T-helper 2 cell (primary cell): ENCODE data around the gene ELAVL1.

Source experiments
- DNase-seq, 5 experiments: peaks; one replicate each; pipeline versions ENCODE4 v3.0.0 to v3.0.0-alpha.2; 2012 to 2022

Gene ELAVL1

GRCh38 chr19:7908742-7909461 lies 96.5 kb downstream of the ELAVL1 start:
- DNase-seq: no peak
